Measurements from ENCODE around the gene PRPF4.
A peak's percentile ranks its signal among the peaks of the same experiment; 100 is the strongest.
"Not testable (repeated sequence)": the region's sequence is repeated elsewhere in the genome, so short reads cannot be mapped to it uniquely, and the experiment has no call there.

The PRPF4 gene

DNA sequence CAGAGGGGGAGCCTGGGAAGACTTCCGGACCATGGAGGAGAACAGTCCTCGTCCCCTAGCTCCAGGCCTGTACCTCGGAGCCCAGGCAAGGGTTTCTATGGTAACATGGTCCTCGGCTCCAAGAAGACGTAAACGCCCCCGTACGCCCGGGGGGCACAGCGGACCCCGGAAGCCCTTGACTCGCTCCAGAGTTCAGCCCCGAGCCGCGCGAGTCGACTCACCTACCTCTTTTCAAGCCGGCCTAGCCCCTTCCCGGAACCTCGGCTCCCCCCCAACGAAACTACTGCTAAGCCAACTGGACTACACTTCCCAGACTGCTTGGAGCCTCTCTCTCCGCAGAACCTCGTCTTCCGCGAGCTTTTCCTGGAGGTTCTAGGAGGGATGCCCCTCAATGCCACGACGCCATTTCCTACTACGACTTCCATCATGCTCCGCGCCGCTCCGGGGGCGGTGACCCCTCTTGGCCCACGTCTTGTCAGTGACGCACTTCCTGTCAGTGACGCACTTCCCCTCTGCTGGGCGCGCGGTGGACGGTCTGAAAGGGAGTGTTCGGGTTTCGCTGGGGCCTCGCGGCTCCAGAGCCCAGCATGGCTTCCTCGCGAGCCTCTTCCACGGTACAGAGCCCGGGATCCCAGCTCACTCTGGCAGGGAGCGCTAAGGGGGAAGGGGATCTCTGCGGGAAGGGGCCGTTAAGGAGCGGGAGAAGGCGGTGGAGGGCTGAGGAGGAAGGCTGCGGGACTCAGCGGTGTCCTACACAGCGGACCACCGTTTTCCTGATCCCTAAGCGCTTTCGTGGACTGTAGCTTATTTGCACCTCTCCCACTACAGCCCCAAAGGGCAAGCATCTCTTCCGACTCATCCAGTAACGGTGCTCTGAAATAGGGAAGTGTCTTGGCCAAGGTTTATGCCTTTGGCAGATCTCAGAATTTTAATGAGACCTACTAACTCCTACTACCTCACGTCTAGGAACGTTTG lies at the start of gene PRPF4, which contains the start of gene CDC26:
PRPF4 (plus strand) TSS at position 502 of the 975 bp plus-strand sequence; CDS start at position 588, 86 bp downstream.
CDC26 (minus strand) TSS at position 416 of the 975 bp plus-strand sequence. CDS start 3,065 bp downstream, outside the sequence.
- Histone ChIP-seq H3K27ac (peak within 1 kb of the TSS; percentile 81 to 99 (median 94)), H3K4me3 (peak within 1 kb of the TSS; percentile 65 to 78 (median 72))

DNA sequence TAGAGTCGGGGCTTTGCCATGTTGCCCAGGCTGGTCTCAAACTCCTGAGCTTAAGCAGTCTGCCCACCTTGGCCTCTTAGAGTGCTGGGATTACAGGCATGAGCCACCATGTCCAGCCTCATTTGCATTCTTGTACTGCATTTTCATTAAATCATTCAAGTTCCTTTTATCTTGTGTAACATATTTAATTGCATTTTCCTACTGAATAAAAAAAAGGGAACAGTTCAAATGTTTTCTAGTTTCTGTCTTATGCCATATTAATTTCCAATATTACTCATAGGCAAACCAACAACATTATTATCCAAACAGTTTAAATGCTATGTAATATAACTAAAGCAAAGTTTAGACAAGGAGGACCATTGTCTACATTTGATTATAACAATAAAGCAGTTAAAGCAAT lies 48.0 kb upstream of the PRPF4 start:
- H3K27ac ChIP-seq = no peak overlapping the region
- H3K4me3 ChIP-seq = no peak overlapping the region

DNA sequence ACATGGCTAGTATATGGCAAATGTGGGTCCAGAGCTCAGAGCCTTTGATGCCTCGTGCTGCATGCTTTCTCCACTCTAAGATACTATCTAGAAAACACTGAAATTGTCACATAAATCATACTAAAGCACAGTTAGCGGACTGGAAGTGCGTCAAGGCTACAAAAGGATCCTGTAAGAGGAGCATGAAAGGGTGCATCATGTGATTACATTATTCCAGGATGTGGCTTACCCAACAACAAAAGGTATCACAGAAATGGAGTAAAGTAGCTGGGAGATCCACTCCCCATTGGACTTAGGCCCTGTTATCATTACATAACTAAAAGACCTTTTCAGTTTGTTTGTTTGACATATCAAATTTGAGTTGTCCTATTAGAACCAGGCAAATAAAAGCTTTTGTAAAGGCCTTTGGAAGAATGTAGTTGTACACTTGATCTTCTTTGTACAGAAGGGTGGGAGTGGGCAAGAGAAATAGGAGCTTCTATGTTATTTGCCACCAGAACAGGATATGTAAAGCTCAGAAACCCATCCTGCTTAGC lies 47.3 kb upstream of the PRPF4 start:
- Histone ChIP-seq H3K27ac (no peak overlapping the region), H3K4me3 (no peak overlapping the region)

DNA sequence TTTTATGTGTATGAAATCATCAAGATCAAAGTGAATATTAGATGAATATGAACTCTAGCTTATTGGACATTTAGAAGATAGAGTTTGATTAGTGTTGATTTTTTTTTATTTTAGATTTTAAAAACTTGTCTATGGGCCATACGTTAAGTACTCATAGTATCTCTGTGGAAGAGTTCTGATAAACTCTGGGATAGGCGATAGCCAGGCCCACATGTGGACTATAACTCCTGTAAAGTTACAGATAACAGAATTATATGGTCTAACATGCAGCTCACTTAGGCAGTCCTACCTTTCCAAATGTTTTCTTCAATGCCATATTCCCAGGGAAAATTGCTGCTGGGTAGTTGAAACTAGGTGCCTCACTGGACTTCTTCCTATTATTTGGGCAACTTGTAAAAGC lies 43.8 kb upstream of the PRPF4 start:
- peak overlapping the region in 4 of 21 experiments; percentile 35 to 78 (median 50) for H3K27ac ChIP-seq
- no peak overlapping the region for H3K4me3 ChIP-seq

DNA sequence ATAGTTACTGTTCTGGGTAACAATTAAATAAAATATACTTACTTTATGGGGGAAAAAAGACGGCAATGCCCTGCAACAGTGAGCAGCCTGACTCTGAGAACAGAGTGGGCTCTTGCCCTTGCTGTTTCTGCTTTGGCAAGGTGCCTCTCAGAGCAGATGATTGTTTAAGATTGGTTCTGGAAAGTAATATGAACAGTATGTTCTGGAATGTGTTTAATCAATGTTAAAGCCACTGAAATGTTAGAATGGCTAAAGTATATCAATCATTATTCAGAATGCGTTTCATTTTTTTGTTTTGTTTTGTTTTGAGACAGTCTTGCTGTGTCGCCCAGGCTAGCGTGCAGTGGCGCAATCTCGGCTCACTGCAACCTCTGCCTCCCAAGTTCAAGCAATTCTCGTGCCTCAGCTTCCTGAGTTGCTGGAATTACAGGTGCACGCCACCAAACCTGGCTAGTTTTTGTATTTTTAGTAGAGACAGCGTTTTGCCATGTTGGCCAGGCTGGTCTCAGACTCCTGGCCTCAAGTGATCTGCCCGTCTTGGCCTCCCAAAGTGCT lies 39.7 kb upstream of the PRPF4 start:
- peak overlapping the region in 2 of 21 experiments; percentile 24 to 57 for H3K27ac ChIP-seq
- H3K4me3 ChIP-seq = not testable (repeated sequence)

DNA sequence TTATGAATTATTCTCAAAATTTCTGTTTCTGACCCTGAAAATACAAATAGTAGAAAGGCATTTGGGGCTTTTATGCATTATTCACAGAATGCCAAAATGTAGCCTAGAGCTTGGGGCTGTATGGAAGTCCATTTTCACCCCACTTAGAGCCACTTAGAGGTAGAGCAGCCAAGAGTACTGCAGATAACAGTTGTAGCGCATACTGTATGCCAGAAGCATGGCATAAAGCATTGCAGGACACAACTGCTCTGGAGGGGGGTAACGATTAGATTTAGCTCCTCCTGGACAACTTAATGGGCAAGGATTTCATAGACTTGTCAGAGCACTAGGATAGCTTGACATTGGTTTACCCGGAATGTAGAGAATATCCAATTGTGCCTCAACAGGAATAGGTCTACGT lies 38.4 kb upstream of the PRPF4 start:
- no peak overlapping the region for H3K4me3 ChIP-seq
- no peak overlapping the region for H3K27ac ChIP-seq

DNA sequence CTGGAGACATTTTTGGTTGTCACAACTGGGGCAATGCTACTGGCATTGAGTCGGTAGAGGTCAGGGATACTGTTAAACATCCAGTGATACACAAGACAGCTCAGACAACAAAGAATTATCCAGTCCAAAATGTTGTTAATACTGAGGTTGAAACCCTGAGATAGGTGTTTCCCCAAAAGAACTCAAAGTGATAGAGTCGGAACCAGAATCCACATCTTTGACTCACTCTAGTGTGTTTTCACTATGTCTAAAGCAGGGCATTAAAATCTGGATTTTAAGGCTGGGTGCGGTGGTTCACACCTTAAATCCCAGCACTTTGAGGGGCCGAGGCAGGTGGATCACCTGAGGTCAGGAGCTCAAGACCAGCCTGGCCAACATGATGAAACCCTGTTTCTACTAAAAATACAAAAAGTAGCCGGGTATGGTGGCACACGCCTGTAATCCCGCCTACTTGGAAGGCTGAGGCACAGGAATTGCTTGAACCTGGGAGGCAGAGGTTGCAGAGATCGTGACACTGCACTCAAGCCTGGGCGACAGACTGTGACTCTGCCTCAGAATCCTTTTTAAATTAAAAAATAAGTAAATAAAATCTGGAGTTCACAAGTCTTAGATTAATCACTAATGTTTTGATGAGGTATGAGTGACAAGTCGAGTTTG lies 37.1 kb upstream of the PRPF4 start:
- Histone ChIP-seq H3K4me3 (no peak overlapping the region), H3K27ac (no peak overlapping the region)

DNA sequence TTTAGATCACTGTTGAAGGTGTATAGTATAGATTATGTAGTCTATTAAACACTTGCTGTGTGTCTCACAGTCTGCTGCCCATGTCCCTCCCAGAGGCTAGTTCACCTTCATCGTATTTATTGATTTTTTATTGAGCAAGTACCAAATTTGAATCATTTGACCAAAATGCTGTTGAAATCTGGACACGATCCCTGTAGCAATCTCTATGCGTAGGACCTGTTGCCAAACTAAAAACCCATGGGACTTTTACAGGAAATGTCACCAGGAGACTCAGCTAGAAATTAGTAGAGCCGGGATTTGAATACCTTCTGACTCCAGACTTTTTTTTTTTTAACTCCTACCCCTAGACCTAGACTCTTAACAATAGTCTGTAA lies 36.6 kb upstream of the PRPF4 start:
- no peak overlapping the region for H3K27ac ChIP-seq

DNA sequence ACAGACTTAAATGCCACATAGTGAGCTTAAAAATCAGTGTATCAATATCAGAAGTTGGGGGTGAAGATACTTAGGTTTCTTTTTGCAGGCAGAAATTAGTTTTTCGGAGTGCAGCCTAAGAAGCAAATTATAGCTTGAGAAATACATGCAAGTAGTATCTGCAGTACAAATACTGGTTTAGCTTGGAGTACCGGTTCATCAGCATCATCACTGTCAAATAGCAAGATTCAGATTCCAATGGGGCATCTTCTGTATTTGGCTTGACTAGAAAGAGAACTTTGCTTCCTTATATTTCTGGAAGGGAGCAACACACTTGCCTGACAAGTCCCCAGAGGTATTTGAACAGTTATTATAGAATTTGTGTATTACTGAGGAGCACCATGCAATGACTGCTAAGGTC lies 34.3 kb upstream of the PRPF4 start:
- no peak overlapping the region for H3K4me3 ChIP-seq

More for the DNA sequence above, 36.6 kb upstream of the PRPF4 start:
- H3K4me3 ChIP-seq = no peak overlapping the region

DNA sequence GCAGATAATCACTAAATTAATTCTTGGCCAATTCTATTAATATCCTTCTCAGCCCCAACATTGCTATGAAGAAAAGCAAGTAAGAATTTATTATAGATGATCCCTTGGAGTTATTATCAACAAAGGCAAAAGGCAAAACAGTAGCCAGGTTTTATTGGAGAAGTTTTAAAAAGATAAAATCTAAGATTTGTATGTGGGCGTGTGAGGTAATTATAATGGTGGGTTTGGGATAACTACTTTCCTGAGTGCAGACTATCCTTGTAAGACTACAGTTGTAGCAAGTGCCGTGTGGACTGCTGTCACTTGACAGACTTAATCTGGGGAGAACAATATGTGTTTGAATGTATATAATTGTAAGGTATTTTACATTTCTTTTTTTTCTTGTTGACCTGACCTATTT lies 30.9 kb upstream of the PRPF4 start:
- peak overlapping the region in 3 of 21 experiments; percentile 39 to 58 (median 41) for H3K27ac ChIP-seq
- H3K4me3 ChIP-seq = no peak overlapping the region

More for the DNA sequence above, 34.3 kb upstream of the PRPF4 start:
- peak overlapping the region in 1 of 21 experiments; percentile 18 for H3K27ac ChIP-seq

DNA sequence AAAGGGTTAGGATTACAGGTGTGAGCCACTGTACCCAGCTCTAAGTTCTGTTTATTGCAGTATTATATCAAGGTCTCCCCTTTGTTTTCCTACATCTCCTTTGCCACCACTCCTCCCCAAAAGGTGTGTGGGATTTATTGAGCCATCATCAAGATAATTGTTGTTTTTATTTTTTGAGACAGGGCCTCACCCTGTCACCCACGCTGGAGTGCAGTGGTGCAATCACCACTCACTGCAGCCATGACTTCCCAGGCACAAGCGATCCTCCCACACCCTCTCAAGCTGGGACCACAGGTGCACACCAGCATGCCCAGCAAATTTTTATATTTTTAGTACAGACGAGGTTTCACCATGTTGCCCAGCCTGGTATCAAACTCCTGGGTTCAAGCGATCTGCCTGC lies 29.6 kb upstream of the PRPF4 start:
- no peak overlapping the region for H3K4me3 ChIP-seq
- peak overlapping the region in 6 of 21 experiments; percentile 22 to 58 (median 40) for H3K27ac ChIP-seq

DNA sequence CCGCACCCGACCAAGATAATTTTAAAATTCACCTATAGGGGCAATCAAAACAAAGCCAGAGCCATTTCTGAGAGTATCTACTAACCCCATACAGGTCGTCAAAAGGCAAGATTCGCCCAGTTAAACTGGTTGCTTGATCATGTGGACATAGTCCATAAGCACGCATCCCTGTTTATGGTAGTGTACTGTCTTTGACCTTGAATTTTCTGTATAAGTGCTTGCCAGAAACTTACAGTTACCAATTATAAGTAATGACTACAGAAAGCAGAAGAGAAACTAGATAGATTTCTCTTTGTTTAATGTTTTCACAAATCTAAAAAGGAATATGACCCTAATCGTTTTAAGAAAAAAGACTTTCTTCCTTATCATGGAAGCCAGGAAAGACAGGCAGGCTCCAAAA lies 28.5 kb upstream of the PRPF4 start:
- Histone ChIP-seq H3K27ac (peak overlapping the region in 3 of 21 experiments; percentile 4 to 56 (median 7)), H3K4me3 (no peak overlapping the region)

DNA sequence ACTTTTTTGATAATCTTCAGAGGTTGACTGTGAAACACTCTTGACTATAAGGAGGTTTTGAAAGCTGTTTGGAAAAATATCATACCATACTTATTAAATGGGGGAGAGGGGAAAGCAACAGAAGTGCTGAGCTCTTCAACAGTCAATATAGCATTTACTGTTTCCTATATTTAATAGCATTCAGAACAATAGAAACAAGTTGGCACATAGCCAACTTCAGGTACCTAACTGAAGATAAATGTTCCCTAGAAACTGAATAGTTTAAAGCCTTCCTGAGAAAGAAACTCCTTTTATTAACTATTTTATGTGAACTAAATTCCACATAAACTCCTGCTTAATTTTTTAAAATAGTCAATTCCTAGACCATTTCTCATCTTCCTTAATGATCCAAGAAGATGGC lies 27.8 kb upstream of the PRPF4 start:
- Histone ChIP-seq H3K27ac (peak overlapping the region in 1 of 21 experiments; percentile 4), H3K4me3 (no peak overlapping the region)

DNA sequence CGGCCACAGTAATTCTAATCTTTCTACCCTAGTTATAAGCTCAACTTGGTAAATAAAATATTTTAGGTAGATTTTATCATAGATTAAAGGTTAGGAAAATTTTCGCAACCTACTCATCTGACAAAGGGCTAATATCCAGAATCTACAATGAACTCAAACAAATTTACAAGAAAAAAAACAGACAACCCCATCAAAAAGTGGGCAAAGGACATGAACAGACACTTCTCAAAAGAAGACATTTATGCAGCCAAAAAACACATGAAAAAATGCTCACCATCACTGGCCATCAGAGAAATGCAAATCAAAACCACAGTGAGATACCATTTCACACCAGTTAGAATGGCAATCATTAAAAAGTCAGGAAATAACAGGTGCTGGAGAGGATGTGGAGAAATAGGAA lies 25.8 kb upstream of the PRPF4 start:
- H3K27ac ChIP-seq, H3K4me3 ChIP-seq: not testable (repeated sequence)

DNA sequence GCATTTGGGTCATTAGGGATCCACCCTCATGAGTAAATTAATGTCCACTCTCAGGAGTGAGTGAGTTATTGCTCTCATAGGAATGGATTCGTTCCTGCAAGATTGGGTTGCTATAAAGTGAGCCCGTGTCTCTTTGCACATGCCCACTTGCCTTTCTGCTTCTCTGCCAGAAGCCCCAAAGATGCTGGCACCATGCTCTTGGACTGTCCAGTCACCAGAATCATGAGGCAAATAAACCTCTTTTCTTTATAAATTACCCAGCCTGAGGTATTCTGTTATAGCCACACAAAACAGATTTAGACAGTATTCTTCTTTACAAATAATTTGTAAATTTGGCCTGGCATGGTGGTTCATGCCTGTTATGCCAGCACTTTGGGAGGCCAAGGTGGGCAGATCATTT lies 24.7 kb upstream of the PRPF4 start:
- Histone ChIP-seq H3K27ac (no peak overlapping the region), H3K4me3 (no peak overlapping the region)

DNA sequence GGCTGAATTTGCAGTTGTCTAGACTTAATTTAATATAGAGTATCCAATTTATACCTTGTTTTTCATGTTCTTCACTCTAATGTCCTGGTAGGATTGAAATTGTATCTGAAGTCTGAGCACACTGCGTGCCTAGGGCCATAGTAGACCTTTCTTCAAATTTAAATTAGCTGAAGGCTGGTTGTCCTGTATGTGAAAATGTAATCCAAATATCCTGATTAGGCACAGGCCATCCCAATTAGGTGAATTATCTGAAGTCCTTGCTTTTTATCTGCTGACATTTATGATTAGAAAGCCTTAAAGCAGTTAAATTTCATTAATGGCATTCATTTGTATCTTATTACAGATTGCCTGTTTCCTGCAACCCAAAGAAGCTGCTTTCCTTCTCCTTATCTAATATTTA lies 20.5 kb upstream of the PRPF4 start:
- H3K27ac ChIP-seq = no peak overlapping the region
- no peak overlapping the region for H3K4me3 ChIP-seq

DNA sequence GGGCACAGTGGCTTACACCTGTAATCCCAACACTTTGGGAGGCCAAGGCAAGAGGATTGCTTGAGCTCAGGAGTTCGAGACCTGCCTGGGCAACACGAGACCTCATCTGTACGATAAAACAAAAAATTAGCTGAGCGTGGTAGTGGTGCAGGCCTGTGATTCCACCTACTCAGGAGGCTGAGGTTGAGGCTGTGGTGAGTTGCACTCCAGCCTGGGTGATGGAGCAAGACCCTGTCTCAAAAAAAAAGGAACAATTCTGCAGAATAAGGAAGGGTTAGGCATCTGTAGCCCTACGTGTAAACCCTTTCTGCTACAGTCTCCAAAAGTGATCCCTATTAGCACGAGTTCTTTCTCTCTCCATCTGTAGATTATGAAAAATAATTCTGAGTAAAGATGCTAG lies 20.0 kb upstream of the PRPF4 start:
- H3K27ac ChIP-seq = no peak overlapping the region

DNA sequence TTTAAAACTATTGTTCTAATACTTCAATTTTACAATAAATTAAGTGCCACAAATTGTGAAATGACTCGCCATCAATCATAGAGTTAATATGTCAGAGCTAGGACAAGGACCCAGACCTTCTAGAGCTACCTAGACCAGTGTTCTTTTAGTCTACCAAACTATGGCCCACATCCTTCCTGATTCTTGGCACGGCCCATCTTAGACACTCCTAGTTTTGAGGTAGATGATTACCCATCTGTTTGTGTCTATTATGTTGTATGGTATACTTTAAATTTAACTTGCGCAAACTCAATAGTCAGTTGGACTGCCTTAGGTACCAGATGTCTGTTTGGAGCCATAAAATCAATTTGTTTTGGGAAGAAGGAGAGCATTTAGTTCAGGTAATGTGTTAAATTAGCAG lies 17.6 kb upstream of the PRPF4 start:
- Histone ChIP-seq H3K27ac (no peak overlapping the region), H3K4me3 (no peak overlapping the region)

More for the DNA sequence above, 20.0 kb upstream of the PRPF4 start:
- H3K4me3 ChIP-seq = no peak overlapping the region

DNA sequence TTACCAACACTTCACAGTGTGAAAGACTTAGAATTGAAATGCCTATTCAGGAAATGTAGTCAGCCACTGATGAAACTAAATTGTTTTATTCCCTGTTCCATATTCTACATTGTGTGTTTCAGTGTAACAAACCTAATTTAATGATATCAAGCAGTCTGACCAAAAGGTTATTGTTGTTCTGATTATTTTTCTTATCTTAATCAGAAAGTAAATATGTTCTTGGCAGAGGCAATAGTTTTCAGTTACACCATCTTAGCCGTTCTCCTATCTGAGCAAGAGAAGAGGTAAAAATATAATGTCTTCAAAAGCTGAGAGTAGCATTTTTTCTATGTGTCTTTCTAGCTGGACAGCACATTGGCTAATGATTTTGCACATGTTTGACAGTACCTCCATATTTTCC lies 17.2 kb upstream of the PRPF4 start:
- no peak overlapping the region for H3K27ac ChIP-seq

More for the DNA sequence above, 17.2 kb upstream of the PRPF4 start:
- no peak overlapping the region for H3K4me3 ChIP-seq

All from skin epidermis (tissue), 12 donors.